GM12875 (cell line): ENCODE data around the gene SPHK2.

ENCODE experiments used
- H3K4me3 ChIP-seq: one replicate; pipeline ENCODE4 v1.5.1; 2011; ENCODE audit warnings: low read depth, low read length, control low read depth
- TF ChIP-seq, protein P1 (sequence below): IDR thresholded peaks from 2 replicates; pipeline ENCODE4 v1.5.1; 2011; ENCODE audit warnings: low read depth, mild to moderate bottlenecking, control low read depth, inconsistent platforms, low read length, moderate library complexity, borderline replicate concordance; ENCODE audit not compliant: insufficient read depth

SPHK2 gene

DNA sequence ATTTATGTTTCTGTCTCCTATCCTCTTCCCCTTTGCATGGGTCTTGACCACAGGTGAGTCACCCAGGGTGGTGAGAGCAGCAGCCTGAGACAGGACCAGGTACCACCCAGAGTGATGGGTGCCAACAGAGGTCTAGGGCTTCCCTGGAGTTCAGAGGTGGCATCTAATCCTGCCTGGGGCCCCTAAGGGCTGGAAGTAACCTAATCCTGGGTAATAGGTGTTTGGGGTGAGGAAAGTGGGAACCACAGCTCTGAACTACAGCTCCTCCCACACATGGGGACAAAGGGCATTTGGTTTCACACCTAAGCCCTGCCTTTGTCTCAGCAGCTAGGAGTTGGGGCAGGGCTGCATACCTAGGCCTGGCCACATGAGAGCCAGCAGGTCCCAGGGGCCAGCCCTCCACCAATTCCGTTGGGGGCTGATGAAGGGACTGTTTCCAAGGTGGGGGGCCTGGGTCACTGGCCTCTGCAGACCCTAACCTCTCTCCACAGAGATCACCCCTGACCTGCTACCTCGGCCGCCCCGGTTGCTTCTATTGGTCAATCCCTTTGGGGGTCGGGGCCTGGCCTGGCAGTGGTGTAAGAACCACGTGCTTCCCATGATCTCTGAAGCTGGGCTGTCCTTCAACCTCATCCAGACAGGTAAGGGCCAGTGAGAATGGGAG, 8.0 kb downstream of the SPHK2 start:
- no peak overlapping the region for H3K4me3 ChIP-seq
- TF ChIP-seq, protein P1, sequence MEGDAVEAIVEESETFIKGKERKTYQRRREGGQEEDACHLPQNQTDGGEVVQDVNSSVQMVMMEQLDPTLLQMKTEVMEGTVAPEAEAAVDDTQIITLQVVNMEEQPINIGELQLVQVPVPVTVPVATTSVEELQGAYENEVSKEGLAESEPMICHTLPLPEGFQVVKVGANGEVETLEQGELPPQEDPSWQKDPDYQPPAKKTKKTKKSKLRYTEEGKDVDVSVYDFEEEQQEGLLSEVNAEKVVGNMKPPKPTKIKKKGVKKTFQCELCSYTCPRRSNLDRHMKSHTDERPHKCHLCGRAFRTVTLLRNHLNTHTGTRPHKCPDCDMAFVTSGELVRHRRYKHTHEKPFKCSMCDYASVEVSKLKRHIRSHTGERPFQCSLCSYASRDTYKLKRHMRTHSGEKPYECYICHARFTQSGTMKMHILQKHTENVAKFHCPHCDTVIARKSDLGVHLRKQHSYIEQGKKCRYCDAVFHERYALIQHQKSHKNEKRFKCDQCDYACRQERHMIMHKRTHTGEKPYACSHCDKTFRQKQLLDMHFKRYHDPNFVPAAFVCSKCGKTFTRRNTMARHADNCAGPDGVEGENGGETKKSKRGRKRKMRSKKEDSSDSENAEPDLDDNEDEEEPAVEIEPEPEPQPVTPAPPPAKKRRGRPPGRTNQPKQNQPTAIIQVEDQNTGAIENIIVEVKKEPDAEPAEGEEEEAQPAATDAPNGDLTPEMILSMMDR = no peak

DNA sequence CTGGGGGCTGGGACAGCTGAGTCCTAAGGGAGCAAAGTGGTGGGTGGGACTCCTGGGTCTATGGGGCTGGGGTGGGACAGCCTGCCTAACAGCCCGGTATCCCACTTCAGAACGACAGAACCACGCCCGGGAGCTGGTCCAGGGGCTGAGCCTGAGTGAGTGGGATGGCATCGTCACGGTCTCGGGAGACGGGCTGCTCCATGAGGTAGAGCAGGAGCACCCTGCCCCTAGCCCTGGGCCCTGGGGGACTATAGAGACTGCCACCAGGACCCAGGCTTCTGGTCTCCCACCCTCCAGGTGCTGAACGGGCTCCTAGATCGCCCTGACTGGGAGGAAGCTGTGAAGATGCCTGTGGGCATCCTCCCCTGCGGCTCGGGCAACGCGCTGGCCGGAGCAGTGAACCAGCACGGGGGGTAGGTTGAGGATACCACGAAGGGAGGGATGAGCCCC, 8.6 kb downstream of the SPHK2 start:
- TF ChIP-seq, protein P1 = no peak
- no peak overlapping the region for H3K4me3 ChIP-seq

DNA sequence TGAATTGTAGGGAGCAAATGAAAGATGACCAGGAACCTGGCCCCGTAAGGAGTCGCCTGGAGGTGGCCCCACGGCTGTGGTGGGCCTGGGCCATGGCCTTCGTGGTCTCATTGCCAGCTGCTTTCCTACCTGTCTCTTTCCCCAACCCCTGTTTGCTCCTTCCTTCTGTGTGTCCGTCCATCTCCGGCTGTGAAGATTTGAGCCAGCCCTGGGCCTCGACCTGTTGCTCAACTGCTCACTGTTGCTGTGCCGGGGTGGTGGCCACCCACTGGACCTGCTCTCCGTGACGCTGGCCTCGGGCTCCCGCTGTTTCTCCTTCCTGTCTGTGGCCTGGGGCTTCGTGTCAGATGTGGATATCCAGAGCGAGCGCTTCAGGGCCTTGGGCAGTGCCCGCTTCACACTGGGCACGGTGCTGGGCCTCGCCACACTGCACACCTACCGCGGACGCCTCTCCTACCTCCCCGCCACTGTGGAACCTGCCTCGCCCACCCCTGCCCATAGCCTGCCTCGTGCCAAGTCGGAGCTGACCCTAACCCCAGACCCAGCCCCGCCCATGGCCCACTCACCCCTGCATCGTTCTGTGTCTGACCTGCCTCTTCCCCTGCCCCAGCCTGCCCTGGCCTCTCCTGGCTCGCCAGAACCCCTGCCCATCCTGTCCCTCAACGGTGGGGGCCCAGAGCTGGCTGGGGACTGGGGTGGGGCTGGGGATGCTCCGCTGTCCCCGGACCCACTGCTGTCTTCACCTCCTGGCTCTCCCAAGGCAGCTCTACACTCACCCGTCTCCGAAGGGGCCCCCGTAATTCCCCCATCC, 9.4 kb downstream of the SPHK2 start:
- TF ChIP-seq, protein P1 = no peak
- H3K4me3 ChIP-seq = no peak overlapping the region

DNA sequence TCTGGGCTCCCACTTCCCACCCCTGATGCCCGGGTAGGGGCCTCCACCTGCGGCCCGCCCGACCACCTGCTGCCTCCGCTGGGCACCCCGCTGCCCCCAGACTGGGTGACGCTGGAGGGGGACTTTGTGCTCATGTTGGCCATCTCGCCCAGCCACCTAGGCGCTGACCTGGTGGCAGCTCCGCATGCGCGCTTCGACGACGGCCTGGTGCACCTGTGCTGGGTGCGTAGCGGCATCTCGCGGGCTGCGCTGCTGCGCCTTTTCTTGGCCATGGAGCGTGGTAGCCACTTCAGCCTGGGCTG, 9.9 kb downstream of the SPHK2 start:
- TF ChIP-seq, protein P1 = no peak
- no peak overlapping the region for H3K4me3 ChIP-seq

DNA sequence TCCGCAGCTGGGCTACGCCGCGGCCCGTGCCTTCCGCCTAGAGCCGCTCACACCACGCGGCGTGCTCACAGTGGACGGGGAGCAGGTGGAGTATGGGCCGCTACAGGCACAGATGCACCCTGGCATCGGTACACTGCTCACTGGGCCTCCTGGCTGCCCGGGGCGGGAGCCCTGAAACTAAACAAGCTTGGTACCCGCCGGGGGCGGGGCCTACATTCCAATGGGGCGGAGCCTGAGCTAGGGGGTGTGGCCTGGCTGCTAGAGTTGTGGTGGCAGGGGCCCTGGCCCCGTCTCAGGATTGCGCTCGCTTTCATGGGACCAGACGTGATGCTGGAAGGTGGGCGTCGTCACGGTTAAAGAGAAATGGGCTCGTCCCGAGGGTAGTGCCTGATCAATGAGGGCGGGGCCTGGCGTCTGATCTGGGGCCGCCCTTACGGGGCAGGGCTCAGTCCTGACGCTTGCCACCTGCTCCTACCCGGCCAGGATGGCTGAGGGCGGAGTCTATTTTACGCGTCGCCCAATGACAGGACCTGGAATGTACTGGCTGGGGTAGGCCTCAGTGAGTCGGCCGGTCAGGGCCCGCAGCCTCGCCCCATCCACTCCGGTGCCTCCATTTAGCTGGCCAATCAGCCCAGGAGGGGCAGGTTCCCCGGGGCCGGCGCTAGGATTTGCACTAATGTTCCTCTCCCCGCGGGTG, 10.4 kb downstream of the SPHK2 start:
- H3K4me3 ChIP-seq = no peak overlapping the region
- TF ChIP-seq, protein P1 = no peak

DNA sequence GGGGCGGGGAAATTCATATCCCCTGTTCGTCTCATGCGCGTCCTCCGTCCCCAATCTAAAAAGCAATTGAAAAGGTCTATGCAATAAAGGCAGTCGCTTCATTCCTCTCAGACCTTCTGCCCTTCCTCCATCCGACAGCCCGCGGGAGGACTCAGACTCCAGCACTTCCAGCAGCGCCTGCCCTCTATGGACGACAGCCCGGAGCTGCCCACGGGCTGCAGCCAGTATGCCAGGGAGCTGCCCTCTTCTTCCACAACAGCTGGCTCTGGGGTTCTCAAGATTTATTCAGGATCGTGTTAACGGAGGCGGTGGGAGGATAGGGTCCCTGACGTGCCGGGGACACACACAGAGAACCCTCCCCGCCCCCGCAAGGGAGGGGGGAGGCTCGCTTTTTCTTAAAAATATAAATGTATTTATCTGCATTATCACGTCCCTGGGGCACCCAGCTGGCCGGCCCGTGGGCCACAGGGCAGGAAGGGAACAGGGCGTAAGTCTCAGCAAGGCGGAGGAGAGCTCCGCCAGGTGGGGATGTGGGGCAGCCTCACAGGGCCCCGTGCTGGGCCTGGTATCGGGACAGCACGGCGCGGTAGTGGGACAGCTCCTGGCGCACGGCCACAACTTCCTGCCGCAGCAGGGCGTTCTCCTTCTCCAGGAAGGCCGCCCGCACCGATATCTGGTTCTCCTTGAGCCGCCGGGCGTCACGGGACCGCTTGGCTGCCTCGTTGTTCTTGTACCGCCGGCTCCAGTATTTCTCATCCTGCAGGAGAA, 11.2 kb downstream of the SPHK2 start:
- no peak overlapping the region for H3K4me3 ChIP-seq
- TF ChIP-seq, protein P1 = no peak
